K562 (cell line): ENCODE data around the gene COLEC12. TPM values are rescaled to one million over a fixed set of nuclear protein-coding genes. Genes with fewer than 3 reads are reported as not detected.

Experiments used
- GABPB1 ChIP-seq: sonication (generic); formaldehyde crosslinking; IDR thresholded peaks from 2 replicates; pipeline ENCODE4 v1.8.0; 2022; ENCODE audit warnings: mild to moderate bottlenecking, missing genetic modification reagents
- HMGN3 ChIP-seq: IDR thresholded peaks from 2 replicates; pipeline ENCODE4 v1.6.1; 2011; ENCODE audit warnings: borderline replicate concordance, low read depth, mild to moderate bottlenecking, mixed read lengths, low read length; ENCODE audit not compliant: insufficient read length; ENCODE audit errors: extremely low read depth
- POU5F1 ChIP-seq: fragments of 150-350 bp; IDR thresholded peaks from 2 replicates; pipeline ENCODE4 v1.6.1; 2014; ENCODE audit warnings: borderline replicate concordance, low read length, low read depth, mild to moderate bottlenecking; ENCODE audit not compliant: partially characterized antibody
- SIX5 ChIP-seq, 2 experiments: IDR thresholded peaks; 2 replicates each; pipeline ENCODE4 v1.6.1; 2011; ENCODE audit warnings: low read length in 2 of 2, borderline replicate concordance in 1 of 2, low read depth in 1 of 2, mild to moderate bottlenecking in 1 of 2, moderate library complexity in 1 of 2; ENCODE audit not compliant: insufficient read depth in 1 of 2
- ZNF212 ChIP-seq: fragments of 450-650 bp; formaldehyde crosslinking; IDR thresholded peaks from 2 replicates; pipeline ENCODE4 v1.4.0; 2020; ENCODE audit warnings: mild to moderate bottlenecking
- ZNF224 ChIP-seq: sonication (generic); formaldehyde crosslinking; IDR thresholded peaks from 2 replicates; pipeline ENCODE4 v1.8.0; 2022; ENCODE audit warnings: mild to moderate bottlenecking, missing genetic modification reagents
- polyA plus RNA-seq, 8 experiments: library from polyadenylated mRNA; depleted of rRNA in 4 of 8; stranded (reverse) in 5 of 8; unstranded in 3 of 8; fragments of >200 nt; fragmentation: Nextera tagmentation in 2 of 8; fragmentation: Illumina TruSeq in 1 of 8; extraction: Ambion mirVana in 2 of 8; extraction: Trizol in 1 of 8; gene quantifications; 2 replicates each; pipeline versions ENCODE4 v1.2.1 to v1.2.3, GENCODE V29; 2011 to 2014; ENCODE audit warnings: inconsistent platforms in 1 of 8, missing spikeins in 1 of 8
- total RNA-seq, 7 experiments: library from RNA; depleted of rRNA in 6 of 7; stranded (reverse); fragments of >200 nt in 6 of 7; fragmentation: Illumina TruSeq in 2 of 7; extraction: Trizol in 2 of 7; gene quantifications; 2 replicates each; pipeline versions ENCODE4 v1.2.1 to v1.2.3, GENCODE V29; 2011 to 2021; ENCODE audit warnings: low replicate concordance in 1 of 7
- TF ChIP-seq, protein P1 (sequence below): fragments of 450-650 bp; conservative IDR thresholded peaks from 2 replicates; pipeline ENCODE4 v1.6.1; 2016; ENCODE audit warnings: missing genetic modification characterization, low read depth, mild to moderate bottlenecking, control low read depth, missing compliant biosample characterization
- TF ChIP-seq, protein P2 (sequence below): fragments of 450-650 bp; conservative IDR thresholded peaks from 2 replicates; pipeline ENCODE4 v1.6.1; 2016; ENCODE audit warnings: missing genetic modification characterization, low read depth, mild to moderate bottlenecking, missing compliant biosample characterization, moderate library complexity

Gene COLEC12
- total and polyA plus RNA-seq, 9 of the 15 experiments (the other 6 are each of a cell fraction or from before 2014, with no cell fraction given), result 0.04 TPM; not detected in 8

DNA sequence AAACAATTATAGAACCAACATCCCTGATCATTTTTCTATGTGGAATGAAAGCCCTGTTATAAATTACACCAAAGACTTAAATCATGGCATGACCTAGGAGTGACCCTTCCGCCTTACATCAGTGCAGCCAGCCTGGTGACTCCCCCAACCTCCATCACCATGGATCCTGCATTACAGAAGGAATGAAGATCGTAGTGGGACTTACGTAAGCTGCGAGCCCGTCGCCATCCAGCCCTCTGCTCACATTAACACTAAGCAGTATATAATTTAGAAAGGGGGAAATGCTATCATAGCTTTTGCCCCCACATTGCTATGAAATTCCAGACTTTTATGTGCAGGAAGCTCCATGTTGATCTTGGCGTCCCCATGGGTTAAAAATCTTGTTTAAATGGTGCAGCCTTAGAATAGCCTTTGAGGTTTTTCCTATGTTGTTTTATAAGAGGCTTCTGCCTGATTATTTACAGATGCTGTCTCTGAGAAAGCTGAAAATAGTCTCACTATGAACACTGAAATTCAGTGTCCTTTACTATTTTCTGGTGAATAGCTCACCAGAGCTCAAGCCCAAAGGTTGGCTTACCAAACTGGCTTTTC is 76.3 kb downstream of the COLEC12 start (continued):
- TF ChIP-seq SIX5 (IDR thresholded peaks at IDR 0.05; ENCODE audit: borderline replicate concordance in 1 of 2, insufficient read depth in 1 of 2, low read depth in 1 of 2, low read length in 2 of 2) (no peak), GABPB1 (no peak), ZNF212 (CRISPR knock-in tag) (no peak), HMGN3 (no peak), ZNF224 (CRISPR knock-in tag) (no peak), POU5F1 (no peak)
- TF ChIP-seq, protein P1, sequence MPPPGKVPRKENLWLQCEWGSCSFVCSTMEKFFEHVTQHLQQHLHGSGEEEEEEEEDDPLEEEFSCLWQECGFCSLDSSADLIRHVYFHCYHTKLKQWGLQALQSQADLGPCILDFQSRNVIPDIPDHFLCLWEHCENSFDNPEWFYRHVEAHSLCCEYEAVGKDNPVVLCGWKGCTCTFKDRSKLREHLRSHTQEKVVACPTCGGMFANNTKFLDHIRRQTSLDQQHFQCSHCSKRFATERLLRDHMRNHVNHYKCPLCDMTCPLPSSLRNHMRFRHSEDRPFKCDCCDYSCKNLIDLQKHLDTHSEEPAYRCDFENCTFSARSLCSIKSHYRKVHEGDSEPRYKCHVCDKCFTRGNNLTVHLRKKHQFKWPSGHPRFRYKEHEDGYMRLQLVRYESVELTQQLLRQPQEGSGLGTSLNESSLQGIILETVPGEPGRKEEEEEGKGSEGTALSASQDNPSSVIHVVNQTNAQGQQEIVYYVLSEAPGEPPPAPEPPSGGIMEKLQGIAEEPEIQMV, result no peak
- TF ChIP-seq, protein P2, sequence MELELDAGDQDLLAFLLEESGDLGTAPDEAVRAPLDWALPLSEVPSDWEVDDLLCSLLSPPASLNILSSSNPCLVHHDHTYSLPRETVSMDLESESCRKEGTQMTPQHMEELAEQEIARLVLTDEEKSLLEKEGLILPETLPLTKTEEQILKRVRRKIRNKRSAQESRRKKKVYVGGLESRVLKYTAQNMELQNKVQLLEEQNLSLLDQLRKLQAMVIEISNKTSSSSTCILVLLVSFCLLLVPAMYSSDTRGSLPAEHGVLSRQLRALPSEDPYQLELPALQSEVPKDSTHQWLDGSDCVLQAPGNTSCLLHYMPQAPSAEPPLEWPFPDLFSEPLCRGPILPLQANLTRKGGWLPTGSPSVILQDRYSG (tag), result no peak
